Small intestine (tissue), 7 donors: ENCODE results near the gene OSBPL10. TPM values are rescaled to one million over a fixed set of nuclear protein-coding genes. Genes with fewer than 3 reads are reported as not detected.
A peak's percentile ranks its signal among the peaks of the same experiment; 100 is the strongest.

Experiments
- DNase-seq, 2 donors: peaks; one replicate each; pipeline versions ENCODE4 v3.0.0 to v3.0.0-alpha.2; 2013
- FAIRE-seq: peaks from 2 replicates; lab custom pipeline; 2012; peaks lifted over from hg19 to GRCh38; lab: Jason Lieb, UNC
- H3K27ac ChIP-seq, 3 donors: one replicate each; pipeline ENCODE4 v1.5.1; 2013; ENCODE audit warnings: low read length in 2 of 3, mild to moderate bottlenecking in 2 of 3, control low read depth in 1 of 3, inconsistent platforms in 1 of 3, low read depth in 1 of 3, moderate library complexity in 1 of 3
- H3K27me3 ChIP-seq, 3 donors: one replicate each; pipeline ENCODE4 v1.6.1; 2013; ENCODE audit warnings: low read length in 3 of 3, inconsistent platforms in 1 of 3; ENCODE audit not compliant: control insufficient read depth in 3 of 3, insufficient read depth in 3 of 3
- H3K36me3 ChIP-seq, 3 donors: one replicate each; pipeline ENCODE4 v1.6.1; 2013; ENCODE audit warnings: low read length in 3 of 3, inconsistent platforms in 1 of 3, low read depth in 1 of 3, mild to moderate bottlenecking in 1 of 3, moderate library complexity in 1 of 3; ENCODE audit not compliant: control insufficient read depth in 3 of 3, insufficient read depth in 2 of 3
- H3K4me1 ChIP-seq, 3 donors: one replicate each; pipeline ENCODE4 v1.6.1; 2013; ENCODE audit warnings: low read length in 2 of 3, inconsistent platforms in 1 of 3, low read depth in 1 of 3, mild to moderate bottlenecking in 1 of 3, moderate library complexity in 1 of 3; ENCODE audit not compliant: control insufficient read depth in 3 of 3, insufficient read depth in 2 of 3
- H3K4me3 ChIP-seq, 3 donors: one replicate each; pipeline ENCODE4 v1.5.1; 2013; ENCODE audit warnings: low read length in 3 of 3, control low read depth in 1 of 3, inconsistent platforms in 1 of 3, low read depth in 1 of 3, mild to moderate bottlenecking in 1 of 3, moderate library complexity in 1 of 3
- H3K9me3 ChIP-seq, 2 donors: one replicate each; pipeline ENCODE4 v1.6.1; 2013; ENCODE audit warnings: low read depth in 1 of 2, low read length in 1 of 2; ENCODE audit not compliant: control insufficient read depth in 2 of 2, insufficient read depth in 1 of 2
- WGBS, 3 donors: extraction: QIAGEN DNeasy Blood & Tissue Kit; methylation state at CpG; one replicate each; pipeline ENCODE4 v1.1.7; 2013; 5-methylcytosine and 5-hydroxymethylcytosine counted together
- polyA plus RNA-seq, 4 donors: library from polyadenylated mRNA; stranded (reverse) in 3 of 4; unstranded in 1 of 4; fragments of 200-250 nt in 3 of 4; fragments of 120-200 nt in 1 of 4; gene quantifications; one replicate each; pipeline versions ENCODE4 v1.2.1 to v1.2.3, GENCODE V29; 2013
- donor health status: healthy with polysubstance abuse.
- donor health status: control.
- donor health status: control.
- donor health status: Bipolar disorder and iron deficiency.
- donor health status: healthy.

The OSBPL10 gene
- polyA plus RNA-seq, 4 donors, result 1.4 to 8.6 (median 3.8) TPM

- WGBS, 3 donors, result 81 to 96% (median 88%) methylated on average over 11 of the region's 11 CpGs
Measured at GRCh38 chr3:31714495-31715280, 266.4 kb downstream of the OSBPL10 start.

GRCh38 chr3:31713816-31714215, 267.2 kb downstream of the OSBPL10 start:
- H3K4me3 ChIP-seq, result no peak overlapping the region
- H3K36me3 ChIP-seq, result peaks cover 0 to 6% (median 0%) of the 10 kb centered on the region in 3 donors
- FAIRE-seq (no peak), DNase-seq (no peak)
- H3K27ac ChIP-seq, result no peak overlapping the region
- WGBS, 3 donors, result 68 to 84% (median 84%) methylated on average over 5 of the region's 5 CpGs
- H3K27me3 ChIP-seq, result no peaks in the 10 kb centered on the region
- H3K4me1 ChIP-seq, result no peaks in the 10 kb centered on the region
- peaks cover 0 to 10% of the 10 kb centered on the region in 2 donors for H3K9me3 ChIP-seq

More at GRCh38 chr3:31714495-31715280, 266.4 kb downstream of the OSBPL10 start:
- Histone ChIP-seq H3K27me3 (no peaks in the 10 kb centered on the region), H3K4me3 (no peak overlapping the region), H3K27ac (no peak overlapping the region), H3K36me3 (peaks cover 0 to 3% (median 0%) of the 10 kb centered on the region in 3 donors), H3K4me1 (no peaks in the 10 kb centered on the region), H3K9me3 (peaks cover 0 to 10% of the 10 kb centered on the region in 2 donors)
- no peak for FAIRE-seq
- no peak for DNase-seq

- Histone ChIP-seq H3K4me3 (no peak overlapping the region), H3K27ac (no peak overlapping the region), H3K9me3 (peaks cover 0 to 10% of the 10 kb centered on the region in 2 donors), H3K27me3 (no peaks in the 10 kb centered on the region), H3K36me3 (peaks cover 0 to 7% (median 0%) of the 10 kb centered on the region in 3 donors), H3K4me1 (no peaks in the 10 kb centered on the region)
- WGBS, 3 donors, result 81 to 92% (median 87%) methylated on average over 6 of the region's 6 CpGs
- FAIRE-seq (no peak), DNase-seq (no peak)
Measured at GRCh38 chr3:31710123-31710803, 270.8 kb downstream of the OSBPL10 start.

GRCh38 chr3:31709526-31709925, 271.5 kb downstream of the OSBPL10 start:
- no peaks in the 10 kb centered on the region for H3K27me3 ChIP-seq
- no peak overlapping the region for H3K4me3 ChIP-seq
- H3K27ac ChIP-seq, result no peak overlapping the region
- WGBS, 3 donors, result 91 to 96% (median 93%) methylated on average over 4 of the region's 4 CpGs
- no peak for DNase-seq
- H3K9me3 ChIP-seq, result peaks cover 0 to 10% of the 10 kb centered on the region in 2 donors
- H3K36me3 ChIP-seq, result peaks cover 0 to 5% (median 0%) of the 10 kb centered on the region in 3 donors
- no peak for FAIRE-seq
- peaks cover 0 to 5% (median 0%) of the 10 kb centered on the region in 3 donors for H3K4me1 ChIP-seq

- FAIRE-seq (no peak), DNase-seq (no peak)
- peaks cover 0 to 9% (median 0%) of the 10 kb centered on the region in 3 donors for H3K4me1 ChIP-seq
- H3K27me3 ChIP-seq, result no peaks in the 10 kb centered on the region
- no peak overlapping the region for H3K4me3 ChIP-seq
- WGBS, 3 donors, result 79 to 88% (median 87%) methylated on average over 9 of the region's 9 CpGs
- peaks cover 0 to 5% (median 0%) of the 10 kb centered on the region in 3 donors for H3K36me3 ChIP-seq
- H3K27ac ChIP-seq, result no peak overlapping the region
- H3K9me3 ChIP-seq, result peaks cover 0 to 10% of the 10 kb centered on the region in 2 donors
Measured at GRCh38 chr3:31709005-31709404, 272.1 kb downstream of the OSBPL10 start.

- Histone ChIP-seq H3K27me3 (no peaks in the 10 kb centered on the region), H3K4me3 (no peak overlapping the region), H3K27ac (no peak overlapping the region), H3K9me3 (peaks cover 0 to 4% of the 10 kb centered on the region in 2 donors), H3K4me1 (peaks cover 0 to 9% (median 0%) of the 10 kb centered on the region in 3 donors), H3K36me3 (peaks cover 0 to 7% (median 0%) of the 10 kb centered on the region in 3 donors)
- no peak for DNase-seq
- FAIRE-seq, result no peak
Measured at GRCh38 chr3:31707286-31707685, 273.8 kb downstream of the OSBPL10 start.

- no peak for FAIRE-seq
- H3K4me3 ChIP-seq, result no peak overlapping the region
- WGBS, 3 donors, result 75 to 85% (median 80%) methylated on average over 4 of the region's 4 CpGs
Measured at GRCh38 chr3:31705736-31706135, 275.3 kb downstream of the OSBPL10 start.

GRCh38 chr3:31704591-31705179, 276.4 kb downstream of the OSBPL10 start:
- Histone ChIP-seq H3K27me3 (no peaks in the 10 kb centered on the region), H3K36me3 (peaks cover 0 to 15% (median 0%) of the 10 kb centered on the region in 3 donors), H3K9me3 (no peaks in the 10 kb centered on the region), H3K4me3 (no peak overlapping the region), H3K4me1 (peaks cover 0 to 9% (median 0%) of the 10 kb centered on the region in 3 donors), H3K27ac (no peak overlapping the region)
- 29 to 34% (median 31%) methylated on average over 7 of the region's 7 CpGs for WGBS, 3 donors
- FAIRE-seq, result no peak
- peak in 1 of 2 donors; percentile 64 for DNase-seq

More at GRCh38 chr3:31705736-31706135, 275.3 kb downstream of the OSBPL10 start:
- peaks cover 0 to 15% (median 0%) of the 10 kb centered on the region in 3 donors for H3K36me3 ChIP-seq
- H3K27ac ChIP-seq, result no peak overlapping the region
- no peak for DNase-seq
- peaks cover 0 to 9% (median 0%) of the 10 kb centered on the region in 3 donors for H3K4me1 ChIP-seq
- H3K9me3 ChIP-seq, result no peaks in the 10 kb centered on the region
- H3K27me3 ChIP-seq, result no peaks in the 10 kb centered on the region
